ENCODE measurements around the gene METTL27. TPM values are rescaled to one million over a fixed set of nuclear protein-coding genes. Genes with fewer than 3 reads are reported as not detected.

The METTL27 gene
- total and polyA plus RNA-seq, 2 experiments from 2014 or later = 10.1 to 11.0 TPM

DNA sequence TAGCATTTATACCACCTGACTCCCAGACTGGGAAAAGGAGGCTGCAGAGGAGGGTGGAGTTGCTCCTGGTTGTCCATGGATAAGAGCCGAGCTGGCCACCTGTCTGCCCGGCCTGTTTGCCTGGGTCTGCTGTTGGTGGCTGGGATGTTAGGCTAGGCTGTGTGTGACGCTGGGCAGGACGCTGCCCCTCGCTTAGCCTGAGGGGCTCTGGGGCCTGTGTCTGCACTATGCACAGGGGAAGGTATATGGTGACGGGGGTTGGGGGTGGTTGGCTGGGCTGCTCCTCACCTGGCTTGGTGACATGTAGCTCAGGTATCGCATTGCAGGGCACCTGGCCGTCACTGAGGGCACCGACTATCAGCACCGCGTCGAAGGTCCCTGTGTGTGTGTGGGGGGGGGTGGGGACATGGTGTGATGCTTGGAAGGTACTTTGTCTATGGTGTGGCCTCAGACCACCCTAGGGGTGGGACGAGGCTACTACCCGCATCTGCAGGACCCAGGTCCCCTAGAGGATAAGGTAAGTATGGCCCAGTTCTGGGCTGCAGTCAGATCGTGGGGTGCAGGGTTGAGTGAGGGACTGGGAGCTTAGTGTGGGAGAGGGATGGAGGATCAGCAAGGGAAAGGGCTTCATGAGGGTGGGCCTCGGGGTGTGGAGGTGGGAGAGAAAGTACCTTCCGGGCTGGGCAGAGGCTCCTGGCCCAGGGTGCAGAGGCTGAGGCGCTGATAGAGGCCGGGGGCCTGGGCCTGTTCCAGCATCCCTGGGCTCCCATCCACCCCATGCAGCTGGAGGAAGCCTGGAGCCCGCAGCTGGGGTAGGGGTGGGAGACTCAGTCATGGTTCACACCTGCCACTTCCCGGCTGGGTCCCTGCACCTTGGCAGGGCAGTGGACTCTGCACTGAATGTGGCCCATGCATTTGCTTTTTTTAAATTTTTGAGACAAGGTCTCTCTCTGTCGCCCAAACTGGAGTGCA lies 2.3 kb downstream of the METTL27 start:
- H3K27ac Mint-ChIP-seq = no peak overlapping the region
- H3K9me3 Mint-ChIP-seq = no peaks in the 10 kb centered on the region; the same call in 2 of the 3 replicates
- H2AFZ ChIP-seq = no peak overlapping the region
- peaks cover 8% of the 10 kb centered on the region; the same call in 1 of the 2 replicates for H3K4me1 ChIP-seq (ENCODE audit: insufficient read depth)
- H3K36me3 ChIP-seq (ENCODE audit: insufficient read depth) = no peaks in the 10 kb centered on the region
- no peaks in the 10 kb centered on the region for H3F3A ChIP-seq (replicated peaks; ENCODE audit: low read depth)
- no peak overlapping the region for H3K4me3 ChIP-seq
- peak; percentile 76 for DNase-seq (ENCODE audit: low spot score)
- H3K4me1 Mint-ChIP-seq = peaks cover 13% of the 10 kb centered on the region
- ATAC-seq = peak; percentile 54
- no peak overlapping the region for H3K27ac ChIP-seq (ENCODE audit: low read depth)
- TF ChIP-seq, protein P1, sequence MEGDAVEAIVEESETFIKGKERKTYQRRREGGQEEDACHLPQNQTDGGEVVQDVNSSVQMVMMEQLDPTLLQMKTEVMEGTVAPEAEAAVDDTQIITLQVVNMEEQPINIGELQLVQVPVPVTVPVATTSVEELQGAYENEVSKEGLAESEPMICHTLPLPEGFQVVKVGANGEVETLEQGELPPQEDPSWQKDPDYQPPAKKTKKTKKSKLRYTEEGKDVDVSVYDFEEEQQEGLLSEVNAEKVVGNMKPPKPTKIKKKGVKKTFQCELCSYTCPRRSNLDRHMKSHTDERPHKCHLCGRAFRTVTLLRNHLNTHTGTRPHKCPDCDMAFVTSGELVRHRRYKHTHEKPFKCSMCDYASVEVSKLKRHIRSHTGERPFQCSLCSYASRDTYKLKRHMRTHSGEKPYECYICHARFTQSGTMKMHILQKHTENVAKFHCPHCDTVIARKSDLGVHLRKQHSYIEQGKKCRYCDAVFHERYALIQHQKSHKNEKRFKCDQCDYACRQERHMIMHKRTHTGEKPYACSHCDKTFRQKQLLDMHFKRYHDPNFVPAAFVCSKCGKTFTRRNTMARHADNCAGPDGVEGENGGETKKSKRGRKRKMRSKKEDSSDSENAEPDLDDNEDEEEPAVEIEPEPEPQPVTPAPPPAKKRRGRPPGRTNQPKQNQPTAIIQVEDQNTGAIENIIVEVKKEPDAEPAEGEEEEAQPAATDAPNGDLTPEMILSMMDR (conservative IDR thresholded peaks at IDR 0.05; ENCODE audit: low read depth in 2 of 2) = peak; percentile 37 to 45
- no peak for TF ChIP-seq EZH2 (IDR thresholded peaks at IDR 0.05; ENCODE audit: low read depth, unreplicated experiment)
- H3K36me3 Mint-ChIP-seq (ENCODE audit: low read depth) = no peaks in the 10 kb centered on the region
- no peaks in the 10 kb centered on the region for H4K20me1 ChIP-seq (replicated peaks; ENCODE audit: insufficient read depth)
- H3K27me3 ChIP-seq (ENCODE audit: insufficient read depth) = no peaks in the 10 kb centered on the region
- H3K27me3 Mint-ChIP-seq (ENCODE audit: insufficient read depth, low read depth, poor library complexity) = peaks cover 12% of the 10 kb centered on the region
- H3K4me3 Mint-ChIP-seq = no peak overlapping the region
- H3K79me2 ChIP-seq (replicated peaks; ENCODE audit: insufficient read depth) = no peaks in the 10 kb centered on the region
- H3K4me2 ChIP-seq = no peak overlapping the region
- H3K9me2 ChIP-seq (ENCODE audit: insufficient read depth) = no peaks in the 10 kb centered on the region

- H3K4me3 Mint-ChIP-seq = no peak overlapping the region
- H2AFZ ChIP-seq = no peak overlapping the region
- peaks cover 6% of the 10 kb centered on the region for H3K9me3 Mint-ChIP-seq
- no peak for TF ChIP-seq REST (IDR thresholded peaks at IDR 0.05; ENCODE audit: unreplicated experiment)
- no peak for TF ChIP-seq POLR2AphosphoS5 (IDR thresholded peaks at IDR 0.05; ENCODE audit: low read depth)
- TF ChIP-seq CREB1 (CRISPR knock-in tag; IDR thresholded peaks at IDR 0.05; ENCODE audit: low read depth) = no peak
- TF ChIP-seq JUNB (IDR thresholded peaks at IDR 0.05; ENCODE audit: unreplicated experiment) = no peak
- TF ChIP-seq NANOG (IDR thresholded peaks at IDR 0.05; ENCODE audit: borderline replicate concordance) = no peak
- TF ChIP-seq, protein P1 (conservative IDR thresholded peaks at IDR 0.05; ENCODE audit: low read depth in 2 of 2) = no peak
- no peak for TF ChIP-seq EZH2phosphoT487 (IDR thresholded peaks at IDR 0.05; ENCODE audit: unreplicated experiment)
- no peak for TF ChIP-seq STAT1 (IDR thresholded peaks at IDR 0.05; ENCODE audit: unreplicated experiment)
- TF ChIP-seq ETS1 (IDR thresholded peaks at IDR 0.05) = no peak
- no peaks in the 10 kb centered on the region for H3K79me2 ChIP-seq (replicated peaks; ENCODE audit: insufficient read depth)
- H3K4me3 ChIP-seq = no peak overlapping the region
- no peaks in the 10 kb centered on the region for H3K36me3 ChIP-seq (ENCODE audit: insufficient read depth)
- H3F3A ChIP-seq (replicated peaks; ENCODE audit: low read depth) = no peaks in the 10 kb centered on the region
- ATAC-seq (no peak), DNase-seq (ENCODE audit: low spot score) (no peak)
- peaks cover 8% of the 10 kb centered on the region; the same call in 1 of the 2 replicates for H3K4me1 ChIP-seq (ENCODE audit: insufficient read depth)
- H3K27ac Mint-ChIP-seq = no peak overlapping the region
- H3K4me1 Mint-ChIP-seq = peaks cover 13% of the 10 kb centered on the region
- no peak overlapping the region for H3K4me2 ChIP-seq
- H4K20me1 ChIP-seq (replicated peaks; ENCODE audit: insufficient read depth) = no peaks in the 10 kb centered on the region
- H3K27ac ChIP-seq (ENCODE audit: low read depth) = no peak overlapping the region
- peaks cover 5% of the 10 kb centered on the region; the same call in 2 of the 3 replicates for H3K36me3 Mint-ChIP-seq (ENCODE audit: low read depth)
- no peaks in the 10 kb centered on the region for H3K27me3 ChIP-seq (ENCODE audit: insufficient read depth)
- H3K9me2 ChIP-seq (ENCODE audit: insufficient read depth) = no peaks in the 10 kb centered on the region
- peaks cover 12% of the 10 kb centered on the region for H3K27me3 Mint-ChIP-seq (ENCODE audit: insufficient read depth, low read depth, poor library complexity)
These were observed 3.0 kb downstream of the METTL27 start for GRCh38 chr7:73839290-73839689.
